ENCODE measurements around the gene CTDP1.

DNA sequence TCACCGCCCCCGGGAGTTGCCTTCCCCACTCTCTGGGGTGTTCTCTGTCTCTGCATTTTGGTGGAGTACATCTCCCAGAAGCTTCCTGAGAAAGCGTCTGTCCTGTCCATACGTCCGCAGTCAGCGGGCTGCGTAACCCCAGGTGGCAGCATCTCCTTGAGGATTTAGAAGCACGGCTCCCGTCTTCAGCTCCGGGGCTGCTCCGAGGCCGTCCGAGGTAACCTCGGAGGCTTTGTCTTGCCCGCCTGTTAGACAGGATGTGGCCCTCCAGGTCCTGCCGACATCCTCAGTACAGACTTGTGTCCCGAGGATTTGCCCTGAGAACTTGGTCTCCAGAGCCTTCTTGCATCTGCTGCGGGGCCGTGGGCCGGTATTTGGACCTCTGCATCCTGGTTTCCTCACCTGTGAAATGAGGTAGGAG, 58.4 kb downstream of the CTDP1 start:
- TF ChIP-seq, protein P1, sequence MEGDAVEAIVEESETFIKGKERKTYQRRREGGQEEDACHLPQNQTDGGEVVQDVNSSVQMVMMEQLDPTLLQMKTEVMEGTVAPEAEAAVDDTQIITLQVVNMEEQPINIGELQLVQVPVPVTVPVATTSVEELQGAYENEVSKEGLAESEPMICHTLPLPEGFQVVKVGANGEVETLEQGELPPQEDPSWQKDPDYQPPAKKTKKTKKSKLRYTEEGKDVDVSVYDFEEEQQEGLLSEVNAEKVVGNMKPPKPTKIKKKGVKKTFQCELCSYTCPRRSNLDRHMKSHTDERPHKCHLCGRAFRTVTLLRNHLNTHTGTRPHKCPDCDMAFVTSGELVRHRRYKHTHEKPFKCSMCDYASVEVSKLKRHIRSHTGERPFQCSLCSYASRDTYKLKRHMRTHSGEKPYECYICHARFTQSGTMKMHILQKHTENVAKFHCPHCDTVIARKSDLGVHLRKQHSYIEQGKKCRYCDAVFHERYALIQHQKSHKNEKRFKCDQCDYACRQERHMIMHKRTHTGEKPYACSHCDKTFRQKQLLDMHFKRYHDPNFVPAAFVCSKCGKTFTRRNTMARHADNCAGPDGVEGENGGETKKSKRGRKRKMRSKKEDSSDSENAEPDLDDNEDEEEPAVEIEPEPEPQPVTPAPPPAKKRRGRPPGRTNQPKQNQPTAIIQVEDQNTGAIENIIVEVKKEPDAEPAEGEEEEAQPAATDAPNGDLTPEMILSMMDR (IDR thresholded peaks at IDR 0.05 in 4 of 5, conservative IDR thresholded peaks at IDR 0.05 in 1 of 5) = no peak
- TF ChIP-seq POLR2A (IDR thresholded peaks at IDR 0.05) = no peak

Measured in gastrocnemius medialis (tissue), 4 donors.